OCI-LY7 (cell line): ENCODE measurements around the gene ALOXE3. TPM values are rescaled to one million over a fixed set of nuclear protein-coding genes. Genes with fewer than 3 reads are reported as not detected.

Source experiments
- BruUV-seq: library from RNA; stranded (reverse); fragments of 400-500 nt; replicated peaks from 2 replicates; lab custom pipeline; 2021; lab: Mats Ljungman, UMichigan
- CTCF ChIA-PET: fragments of 300-600 bp; sonication (Branson Sonifier 250); formaldehyde crosslinking; loops from one replicate; lab custom pipeline; 2022; ENCODE audit warnings: antibody characterized with exemption; ENCODE audit not compliant: unreplicated experiment; lab: Charles Lee
- POLR2A ChIA-PET: fragments of 300-600 bp; sonication (Branson Sonifier 250); formaldehyde crosslinking; loops from one replicate; lab custom pipeline; 2022; ENCODE audit warnings: antibody characterized with exemption; lab: Charles Lee
- DNase-seq: peaks from one replicate; pipeline ENCODE4 v3.0.0-alpha.2; 2015; ENCODE audit warnings: low spot score
- H2AFZ ChIP-seq: fragments of 200-600 bp; sonication (generic), shearing (Covaris generic); 2 replicates; pipeline ENCODE4 v1.6.1; 2014; ENCODE audit warnings: mild to moderate bottlenecking, antibody characterized with exemption, low read length, moderate library complexity
- H3K27ac ChIP-seq: fragments of 200-600 bp; sonication (generic); 2 replicates; pipeline ENCODE4 v1.5.1; 2014; ENCODE audit warnings: mixed run types, low read depth, mild to moderate bottlenecking, moderate library complexity, low read length, inconsistent platforms; ENCODE audit not compliant: poor library complexity, severe bottlenecking
- H3K36me3 ChIP-seq: fragments of 200-600 bp; sonication (generic); 2 replicates; pipeline ENCODE4 v1.6.1; 2014; ENCODE audit warnings: mild to moderate bottlenecking, antibody characterized with exemption, low read length, moderate library complexity, mixed read lengths; ENCODE audit not compliant: insufficient read depth
- H3K4me1 ChIP-seq: fragments of 200-600 bp; sonication (generic); 2 replicates; pipeline ENCODE4 v1.5.1; 2014; ENCODE audit warnings: mild to moderate bottlenecking, low read length; ENCODE audit not compliant: insufficient read depth, poor library complexity, severe bottlenecking
- H3K4me2 ChIP-seq: fragments of 200-600 bp; sonication (generic); 2 replicates; pipeline ENCODE4 v1.6.1; 2014; ENCODE audit warnings: mild to moderate bottlenecking, low read length
- H3K4me3 ChIP-seq: fragments of 200-600 bp; sonication (generic); 2 replicates; pipeline ENCODE4 v1.5.1; 2014; ENCODE audit warnings: mild to moderate bottlenecking, low read depth, low read length; ENCODE audit not compliant: poor library complexity, severe bottlenecking
- H3K79me2 ChIP-seq: fragments of 200-600 bp; sonication (generic); 2 replicates; pipeline ENCODE4 v1.6.1; 2016; ENCODE audit warnings: low read depth, mild to moderate bottlenecking, low read length, moderate library complexity, mixed read lengths; ENCODE audit not compliant: insufficient read depth
- H3K9me2 ChIP-seq: fragments of 200-600 bp; sonication (generic); 2 replicates; pipeline ENCODE4 v1.6.1; 2016; ENCODE audit warnings: mild to moderate bottlenecking, low read length, mixed read lengths; ENCODE audit not compliant: insufficient read depth
- H3K9me3 ChIP-seq: fragments of 200-600 bp; sonication (generic); 2 replicates; pipeline ENCODE4 v1.6.1; 2014; ENCODE audit warnings: mild to moderate bottlenecking, mixed run types, low read length, mixed read lengths
- H4K20me1 ChIP-seq: fragments of 200-600 bp; sonication (generic); 2 replicates; pipeline ENCODE4 v1.6.1; 2014; ENCODE audit warnings: mild to moderate bottlenecking, antibody characterized with exemption, low read length, moderate library complexity, mixed read lengths; ENCODE audit not compliant: insufficient read depth
- CTCF ChIP-seq: fragments of 200-600 bp; sonication (generic); conservative IDR thresholded peaks from 2 replicates; pipeline ENCODE4 v1.5.1; 2014; ENCODE audit warnings: mild to moderate bottlenecking, antibody characterized with exemption, low read length, moderate library complexity, mixed read lengths
- EZH2phosphoT487 ChIP-seq: fragments of 200-600 bp; sonication (generic); IDR thresholded peaks from 2 replicates; pipeline ENCODE4 v1.6.1; 2018; ENCODE audit warnings: low read depth, borderline replicate concordance, mild to moderate bottlenecking, mixed run types, antibody characterized with exemption, low read length, moderate library complexity, mixed read lengths
- intact Hi-C: fragments of 100-400 bp; cut with micrococcal nuclease; formaldehyde crosslinking; loops from one replicate; pipeline ENCODE4 v1.10.0; 2022; ENCODE audit not compliant: unreplicated experiment
- total RNA-seq, 2 experiments: library from RNA; depleted of rRNA in 1 of 2; stranded (reverse); fragments of >200 nt in 1 of 2; shearing (Covaris generic) in 1 of 2; gene quantifications; 2 replicates each; pipeline ENCODE4 v1.2.3, GENCODE V29; 2014 to 2022

The ALOXE3 gene
- total RNA-seq, 2 experiments from 2014 or later: 0.10 TPM; not detected in 1

GRCh38 chr17:8155231-8155995 is 37.1 kb upstream of the ALOXE3 start:
- Histone ChIP-seq H3K36me3 (peaks cover 18% of the 10 kb centered on the region), H2AFZ (no peak overlapping the region), H4K20me1 (no peaks in the 10 kb centered on the region; the same call in 1 of the 2 replicates), H3K79me2 (peaks cover 9% of the 10 kb centered on the region; the same call in 1 of the 2 replicates), H3K9me3 (no peaks in the 10 kb centered on the region), H3K9me2 (no peaks in the 10 kb centered on the region), H3K4me2 (peak overlapping the region; percentile 95), H3K27ac (peak overlapping the region; percentile 36), H3K4me1 (peaks cover 57% of the 10 kb centered on the region), H3K4me3 (peak overlapping the region; percentile 75)
- no peak for DNase-seq
- no peak for TF ChIP-seq CTCF
- TF ChIP-seq EZH2phosphoT487: no peak
- BruUV-seq: no TSS peak
- CTCF ChIA-PET: no interaction called here
- POLR2A ChIA-PET: interaction anchor here (0.9 to 1.9 kb wide), 2 partner anchors 18 to 23 kb away, joined by 3 to 18 read pairs; no protein-coding TSS in a partner anchor
- intact Hi-C loops: loop anchor here (10.0 kb wide), 1 partner anchor 321 kb away; the partner anchor contains the start of gene KDM6B

- no peak for TF ChIP-seq CTCF
- no peak for TF ChIP-seq EZH2phosphoT487
- H4K20me1 ChIP-seq: no peaks in the 10 kb centered on the region; the same call in 1 of the 2 replicates
- H3K36me3 ChIP-seq: peaks cover 21% of the 10 kb centered on the region
- H3K4me2 ChIP-seq: peak overlapping the region; percentile 95
- ChIA-PET CTCF (no interaction called here), POLR2A (interaction anchor here (1.0 kb wide), 1 partner anchor 28 kb away, joined by 5 read pairs; no protein-coding TSS in a partner anchor)
- H3K79me2 ChIP-seq: peaks cover 12% of the 10 kb centered on the region; the same call in 1 of the 2 replicates
- intact Hi-C loops: loop anchor here (10.0 kb wide), 1 partner anchor 320 kb away; the partner anchor contains the start of gene KDM6B
- peaks cover 58% of the 10 kb centered on the region for H3K4me1 ChIP-seq
- BruUV-seq: no TSS peak
- no peaks in the 10 kb centered on the region for H3K9me3 ChIP-seq
- no peak overlapping the region for H3K27ac ChIP-seq
- H2AFZ ChIP-seq: no peak overlapping the region; the same call in 1 of the 2 replicates
- no peak for DNase-seq
- H3K9me2 ChIP-seq: no peaks in the 10 kb centered on the region
- H3K4me3 ChIP-seq: peak overlapping the region; percentile 75
Measured at GRCh38 chr17:8154608-8155155, 36.4 kb upstream of the ALOXE3 start.
